ENCODE results near the gene MYOZ1.
"Not testable (repeated sequence)": the region's sequence is repeated elsewhere in the genome, so short reads cannot be mapped to it uniquely, and the experiment has no call there.

MYOZ1 gene

GRCh38 chr10:73641328-73642060 lies at the start of gene MYOZ1:
TSS of gene MYOZ1 (minus strand) at chr10:73641474. CDS start at chr10:73640017, 1,457 bp downstream.
- no peak for DNase-seq (ENCODE audit: low read depth, low spot score)
- no peaks in the 10 kb centered on the region for H3K4me1 ChIP-seq (ENCODE audit: control insufficient read depth, insufficient read depth, low read length)
- H3K4me3 ChIP-seq (ENCODE audit: low read length) = no peak within 1 kb of the TSS

DNA sequence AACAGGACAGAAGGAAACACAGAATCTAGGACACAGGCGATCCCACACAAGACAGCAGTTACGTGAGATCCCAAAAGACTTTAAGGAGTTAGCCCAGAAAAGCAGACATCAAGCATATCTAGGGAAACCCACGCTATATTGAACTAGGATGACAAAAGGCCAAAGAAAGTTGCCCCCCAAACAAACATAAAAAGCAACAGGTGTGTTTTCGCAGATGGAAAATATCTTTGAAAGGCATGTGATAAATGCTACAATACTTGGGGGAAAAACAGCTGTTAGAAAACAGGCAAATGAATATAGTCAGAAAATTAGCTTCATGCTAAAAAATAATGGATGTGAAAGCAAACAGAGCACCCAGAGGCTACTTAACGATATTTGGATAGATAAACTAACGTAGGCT lies 49.5 kb upstream of the MYOZ1 start:
- not testable (repeated sequence) for H3K27ac ChIP-seq (ENCODE audit: low read length); H3K4me3 ChIP-seq (ENCODE audit: low read length); H3K36me3 ChIP-seq (ENCODE audit: control insufficient read depth, insufficient read depth, low read length); H3K4me1 ChIP-seq (ENCODE audit: control insufficient read depth, insufficient read depth, low read length); H3K9me3 ChIP-seq (ENCODE audit: control insufficient read depth, insufficient read depth, low read length); DNase-seq (ENCODE audit: low read depth, low spot score); H3K27me3 ChIP-seq (ENCODE audit: control insufficient read depth, insufficient read depth, low read length)
- WGBS (ENCODE audit: insufficient coverage, insufficient read length) = no CpG with 5 or more reads among the region's 6 CpGs

More at GRCh38 chr10:73641328-73642060, at the start of gene MYOZ1:
- no peaks in the 10 kb centered on the region for H3K9me3 ChIP-seq (ENCODE audit: control insufficient read depth, insufficient read depth, low read length)
- no peaks in the 10 kb centered on the region for H3K36me3 ChIP-seq (ENCODE audit: control insufficient read depth, insufficient read depth, low read length)
- WGBS (ENCODE audit: insufficient coverage, insufficient read length) = no CpG with 5 or more reads among the region's 9 CpGs
- no peak within 1 kb of the TSS for H3K27ac ChIP-seq (ENCODE audit: low read length)
- H3K27me3 ChIP-seq (ENCODE audit: control insufficient read depth, insufficient read depth, low read length) = no peaks in the 10 kb centered on the region

DNA sequence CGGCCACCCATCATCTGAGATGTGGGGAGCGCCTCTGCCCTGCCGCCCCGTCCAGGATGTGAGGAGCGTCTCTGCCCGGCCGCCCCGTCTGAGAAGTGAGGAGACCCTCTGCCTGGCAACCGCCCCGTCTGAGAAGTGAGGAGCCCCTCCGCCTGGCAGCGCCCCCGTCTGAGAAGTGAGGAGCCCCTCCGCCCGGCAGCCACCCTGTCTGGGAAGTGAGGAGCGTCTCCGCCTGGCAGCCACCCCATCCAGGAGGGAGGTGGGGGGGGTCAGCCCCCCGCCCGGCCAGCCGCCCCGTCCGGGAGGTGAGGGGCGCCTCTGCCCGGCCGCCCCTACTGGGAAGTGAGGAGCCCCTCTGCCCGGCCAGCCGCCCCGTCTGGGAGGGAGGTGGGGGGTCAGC lies 48.3 kb upstream of the MYOZ1 start:
- WGBS (ENCODE audit: insufficient coverage, insufficient read length) = no CpG with 5 or more reads among the region's 28 CpGs
- not testable (repeated sequence) for H3K27me3 ChIP-seq (ENCODE audit: control insufficient read depth, insufficient read depth, low read length); H3K9me3 ChIP-seq (ENCODE audit: control insufficient read depth, insufficient read depth, low read length); H3K4me3 ChIP-seq (ENCODE audit: low read length); H3K4me1 ChIP-seq (ENCODE audit: control insufficient read depth, insufficient read depth, low read length); H3K36me3 ChIP-seq (ENCODE audit: control insufficient read depth, insufficient read depth, low read length); H3K27ac ChIP-seq (ENCODE audit: low read length); DNase-seq (ENCODE audit: low read depth, low spot score)

GRCh38 chr10:73687641-73688040 lies 46.4 kb upstream of the MYOZ1 start:
- H3K36me3 ChIP-seq (ENCODE audit: control insufficient read depth, insufficient read depth, low read length); DNase-seq (ENCODE audit: low read depth, low spot score); H3K9me3 ChIP-seq (ENCODE audit: control insufficient read depth, insufficient read depth, low read length); H3K4me3 ChIP-seq (ENCODE audit: low read length); H3K27me3 ChIP-seq (ENCODE audit: control insufficient read depth, insufficient read depth, low read length); H3K4me1 ChIP-seq (ENCODE audit: control insufficient read depth, insufficient read depth, low read length); H3K27ac ChIP-seq (ENCODE audit: low read length): not testable (repeated sequence)
- no CpG with 5 or more reads among the region's 1 CpG for WGBS (ENCODE audit: insufficient coverage, insufficient read length)

GRCh38 chr10:73674546-73674945 lies 33.3 kb upstream of the MYOZ1 start:
- DNase-seq (ENCODE audit: low read depth, low spot score); H3K4me1 ChIP-seq (ENCODE audit: control insufficient read depth, insufficient read depth, low read length); H3K27ac ChIP-seq (ENCODE audit: low read length); H3K9me3 ChIP-seq (ENCODE audit: control insufficient read depth, insufficient read depth, low read length); H3K36me3 ChIP-seq (ENCODE audit: control insufficient read depth, insufficient read depth, low read length); H3K27me3 ChIP-seq (ENCODE audit: control insufficient read depth, insufficient read depth, low read length); H3K4me3 ChIP-seq (ENCODE audit: low read length): not testable (repeated sequence)
- WGBS (ENCODE audit: insufficient coverage, insufficient read length) = no CpG with 5 or more reads among the region's 20 CpGs

DNA sequence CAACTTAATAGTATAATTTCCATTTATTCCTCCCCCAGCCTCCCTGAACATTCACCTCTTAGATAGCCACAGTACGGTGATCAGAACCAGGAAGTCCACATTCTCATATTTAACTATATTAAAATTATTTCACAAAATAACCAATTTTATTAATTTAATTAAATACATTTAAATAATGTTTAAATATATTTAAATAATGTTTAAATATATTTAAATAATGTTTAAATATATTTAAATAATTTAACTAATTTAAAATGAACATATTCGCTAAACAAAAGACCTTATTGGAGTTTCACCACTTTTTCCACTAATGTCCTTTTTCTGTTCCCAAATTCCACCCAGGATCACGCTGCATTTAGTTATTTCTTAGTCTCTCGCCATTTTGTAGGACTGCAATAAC lies 27.1 kb upstream of the MYOZ1 start:
- DNase-seq (ENCODE audit: low read depth, low spot score); H3K36me3 ChIP-seq (ENCODE audit: control insufficient read depth, insufficient read depth, low read length); H3K4me1 ChIP-seq (ENCODE audit: control insufficient read depth, insufficient read depth, low read length); H3K27me3 ChIP-seq (ENCODE audit: control insufficient read depth, insufficient read depth, low read length); H3K27ac ChIP-seq (ENCODE audit: low read length); H3K4me3 ChIP-seq (ENCODE audit: low read length); H3K9me3 ChIP-seq (ENCODE audit: control insufficient read depth, insufficient read depth, low read length): not testable (repeated sequence)
- WGBS (ENCODE audit: insufficient coverage, insufficient read length) = no CpG with 5 or more reads among the region's 4 CpGs

DNA sequence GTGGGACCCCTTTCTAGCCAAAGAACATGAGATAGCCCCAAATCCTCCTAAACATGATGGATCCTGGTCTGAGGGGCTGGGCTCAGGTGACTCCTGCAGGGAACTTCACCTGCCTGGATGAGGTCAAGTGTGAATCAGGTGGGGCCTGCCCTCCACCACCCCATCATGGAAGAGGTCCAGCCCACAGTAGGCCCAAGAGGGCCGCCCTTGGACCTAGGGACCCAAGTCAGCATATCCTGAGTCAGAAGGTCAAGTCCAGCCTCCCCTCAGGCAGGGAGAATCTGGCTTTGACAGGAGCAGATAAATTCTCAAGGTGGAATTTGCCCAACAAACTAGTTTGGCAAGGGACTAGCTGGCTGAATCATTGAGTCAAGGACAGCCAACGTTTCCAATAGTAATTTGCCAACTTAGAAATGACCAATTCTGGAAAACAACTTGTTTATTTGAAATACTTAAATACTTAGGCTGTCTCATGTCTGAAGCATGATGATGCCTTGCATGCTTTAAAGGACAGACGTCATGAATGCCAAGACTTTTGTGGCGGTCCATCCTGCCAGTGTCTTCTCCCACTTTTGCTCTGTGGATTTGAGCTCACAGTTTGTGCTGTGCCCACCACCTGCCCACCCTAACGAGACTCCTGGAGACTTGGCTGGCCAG lies 25.0 kb upstream of the MYOZ1 start:
- H3K27ac ChIP-seq (ENCODE audit: low read length); H3K27me3 ChIP-seq (ENCODE audit: control insufficient read depth, insufficient read depth, low read length); H3K36me3 ChIP-seq (ENCODE audit: control insufficient read depth, insufficient read depth, low read length); DNase-seq (ENCODE audit: low read depth, low spot score); H3K4me3 ChIP-seq (ENCODE audit: low read length); H3K9me3 ChIP-seq (ENCODE audit: control insufficient read depth, insufficient read depth, low read length); H3K4me1 ChIP-seq (ENCODE audit: control insufficient read depth, insufficient read depth, low read length): not testable (repeated sequence)
- WGBS (ENCODE audit: insufficient coverage, insufficient read length) = no CpG with 5 or more reads among the region's 5 CpGs

DNA sequence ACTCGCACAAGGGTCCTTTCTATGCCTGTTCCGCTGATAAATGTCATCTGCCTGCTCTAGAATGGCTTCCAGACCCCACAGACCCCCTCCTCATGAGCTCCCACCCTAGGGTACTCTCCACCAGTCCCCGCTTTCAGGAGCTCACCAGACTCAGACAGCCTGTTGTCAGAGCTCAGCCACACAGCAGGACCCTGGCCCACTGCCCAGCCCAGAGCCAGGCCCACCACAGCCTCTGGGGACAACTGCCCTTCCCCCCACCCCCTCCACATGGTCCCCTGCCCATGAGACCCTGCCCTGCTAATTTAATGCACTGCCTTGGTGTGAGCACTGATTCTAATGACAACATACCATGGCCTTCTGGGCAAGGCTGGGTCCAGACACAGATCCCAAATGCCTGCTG lies 24.3 kb upstream of the MYOZ1 start:
- H3K27me3 ChIP-seq (ENCODE audit: control insufficient read depth, insufficient read depth, low read length); H3K9me3 ChIP-seq (ENCODE audit: control insufficient read depth, insufficient read depth, low read length); H3K4me1 ChIP-seq (ENCODE audit: control insufficient read depth, insufficient read depth, low read length); H3K4me3 ChIP-seq (ENCODE audit: low read length); H3K27ac ChIP-seq (ENCODE audit: low read length); DNase-seq (ENCODE audit: low read depth, low spot score); H3K36me3 ChIP-seq (ENCODE audit: control insufficient read depth, insufficient read depth, low read length): not testable (repeated sequence)
- WGBS (ENCODE audit: insufficient coverage, insufficient read length) = no CpG with 5 or more reads among the region's 3 CpGs

DNA sequence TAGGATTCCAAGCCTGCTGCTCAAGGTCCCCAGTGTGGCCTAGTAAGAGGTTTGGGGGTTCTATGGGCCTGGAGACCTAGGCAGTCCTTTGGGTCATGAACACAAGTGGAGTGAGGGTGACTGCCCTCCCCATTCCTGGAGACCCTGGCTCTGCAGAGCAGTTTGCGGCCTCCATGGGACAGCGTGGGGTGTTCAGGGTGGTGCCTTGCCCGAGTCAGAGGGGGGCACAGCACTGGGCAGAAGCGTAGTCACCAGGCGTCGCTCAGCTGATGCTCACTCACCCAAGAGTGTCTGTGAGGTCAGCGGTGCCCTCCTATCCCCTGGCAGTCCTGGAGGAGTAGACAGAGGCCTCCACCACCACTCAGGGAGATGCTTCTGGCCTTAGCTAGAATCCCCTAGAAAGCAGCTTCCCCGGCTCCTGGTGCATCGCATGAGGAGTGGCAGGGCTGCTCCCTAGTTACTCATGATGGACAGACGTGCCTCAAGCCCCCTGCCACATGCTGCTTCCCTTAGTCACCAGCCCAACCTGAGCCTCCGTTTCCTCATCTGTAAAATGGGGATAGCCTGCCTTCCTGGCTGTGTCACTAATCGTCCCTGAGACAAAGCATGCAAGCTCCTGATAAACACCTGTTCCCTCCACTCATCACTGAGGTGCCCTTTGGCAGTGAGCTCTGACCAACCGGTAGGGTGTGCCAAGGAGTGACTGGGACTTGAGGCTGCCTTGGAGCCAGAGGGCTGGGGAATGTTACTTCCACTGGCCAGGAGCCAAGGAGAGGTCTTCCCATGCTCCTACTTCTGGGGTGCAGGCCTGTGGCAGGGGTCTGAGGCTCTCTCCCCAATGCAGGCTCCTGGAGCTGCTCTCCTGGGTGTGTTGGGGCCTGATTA lies 23.1 kb upstream of the MYOZ1 start:
- no CpG with 5 or more reads among the region's 13 CpGs for WGBS (ENCODE audit: insufficient coverage, insufficient read length)
- H3K27ac ChIP-seq (ENCODE audit: low read length); DNase-seq (ENCODE audit: low read depth, low spot score); H3K9me3 ChIP-seq (ENCODE audit: control insufficient read depth, insufficient read depth, low read length); H3K4me3 ChIP-seq (ENCODE audit: low read length); H3K36me3 ChIP-seq (ENCODE audit: control insufficient read depth, insufficient read depth, low read length); H3K27me3 ChIP-seq (ENCODE audit: control insufficient read depth, insufficient read depth, low read length); H3K4me1 ChIP-seq (ENCODE audit: control insufficient read depth, insufficient read depth, low read length): not testable (repeated sequence)

DNA sequence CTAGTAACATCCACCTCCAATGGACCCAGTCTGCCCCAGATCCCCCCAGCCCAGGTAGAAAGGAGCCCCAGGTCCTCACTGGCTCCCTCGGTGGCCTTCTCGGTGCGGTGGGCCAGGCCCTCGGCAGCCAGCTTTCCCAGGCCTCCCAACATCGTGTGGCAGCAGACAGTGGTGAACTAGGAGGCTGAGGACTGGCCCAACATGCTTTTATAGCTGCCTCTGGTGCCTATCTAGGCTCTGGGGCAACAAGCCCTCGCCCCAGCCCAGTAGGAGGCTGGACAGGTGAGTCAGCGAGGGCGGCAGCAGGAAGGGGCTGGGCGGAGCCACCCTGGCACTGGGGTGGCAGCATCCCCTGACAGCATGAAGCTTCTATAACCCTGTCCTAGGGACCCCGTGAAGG lies 22.3 kb upstream of the MYOZ1 start:
- not testable (repeated sequence) for H3K9me3 ChIP-seq (ENCODE audit: control insufficient read depth, insufficient read depth, low read length); H3K4me1 ChIP-seq (ENCODE audit: control insufficient read depth, insufficient read depth, low read length); H3K27ac ChIP-seq (ENCODE audit: low read length); H3K4me3 ChIP-seq (ENCODE audit: low read length); DNase-seq (ENCODE audit: low read depth, low spot score); H3K27me3 ChIP-seq (ENCODE audit: control insufficient read depth, insufficient read depth, low read length); H3K36me3 ChIP-seq (ENCODE audit: control insufficient read depth, insufficient read depth, low read length)
- WGBS (ENCODE audit: insufficient coverage, insufficient read length) = no CpG with 5 or more reads among the region's 10 CpGs

Data from iPS DF 6.9 (cell line).